Panc1 (cell line): ENCODE results near the gene CXXC1.

Experiments
- POLR2AphosphoS5 ChIP-seq: IDR thresholded peaks from 2 replicates; pipeline ENCODE4 v1.6.1; 2012; ENCODE audit warnings: mild to moderate bottlenecking, low read depth, low read length, moderate library complexity
- TCF7L2 ChIP-seq: IDR thresholded peaks from 2 replicates; pipeline ENCODE4 v1.6.1; 2011; ENCODE audit warnings: mild to moderate bottlenecking, low read depth, low read length, inconsistent platforms
- TF ChIP-seq, protein P1 (sequence below): fragments of 450-650 bp; IDR thresholded peaks from 2 replicates; pipeline ENCODE4 v1.5.1; 2017; ENCODE audit warnings: mild to moderate bottlenecking

DNA sequence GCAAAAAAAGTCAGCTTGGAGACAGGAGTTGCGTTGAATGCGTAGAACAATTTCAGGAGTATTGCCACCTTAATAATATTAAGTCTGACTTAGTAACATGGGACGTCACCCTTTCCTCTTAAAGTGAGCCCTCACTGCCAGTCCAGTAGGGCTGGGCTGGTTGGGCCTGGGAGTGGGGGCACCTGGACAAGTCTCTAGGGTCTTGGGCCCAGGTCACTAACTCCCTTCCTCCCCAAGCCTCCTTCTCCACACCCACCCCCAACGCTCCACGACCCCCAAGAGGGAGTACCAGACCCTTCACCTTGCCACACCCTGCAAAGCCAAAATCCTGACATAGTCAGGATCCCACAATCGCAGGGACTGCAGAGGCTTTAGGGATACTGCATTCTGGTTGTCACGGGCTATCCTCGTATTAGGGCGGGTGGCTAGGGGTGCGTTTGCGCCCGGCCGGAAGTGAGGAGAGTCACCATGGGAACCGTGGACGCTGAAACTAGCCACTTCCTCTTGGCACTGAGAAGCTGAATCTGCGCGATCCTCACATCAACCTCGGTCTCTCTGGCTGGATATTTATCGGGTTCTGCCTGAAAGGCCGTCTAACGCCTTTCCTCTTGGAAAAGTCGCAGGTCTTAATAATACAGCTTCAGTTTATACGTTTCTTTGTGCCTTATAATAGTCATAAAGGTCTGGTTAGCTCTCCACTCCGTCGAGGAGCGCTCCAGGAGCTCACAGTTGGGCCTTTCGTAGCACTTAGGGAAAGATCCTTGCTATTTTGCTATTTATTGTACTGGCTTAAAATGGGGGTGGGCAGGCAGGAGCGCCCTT, 10.3 kb upstream of the CXXC1 start:
- TF ChIP-seq POLR2AphosphoS5 (no peak), TCF7L2 (no peak)
- TF ChIP-seq, protein P1, sequence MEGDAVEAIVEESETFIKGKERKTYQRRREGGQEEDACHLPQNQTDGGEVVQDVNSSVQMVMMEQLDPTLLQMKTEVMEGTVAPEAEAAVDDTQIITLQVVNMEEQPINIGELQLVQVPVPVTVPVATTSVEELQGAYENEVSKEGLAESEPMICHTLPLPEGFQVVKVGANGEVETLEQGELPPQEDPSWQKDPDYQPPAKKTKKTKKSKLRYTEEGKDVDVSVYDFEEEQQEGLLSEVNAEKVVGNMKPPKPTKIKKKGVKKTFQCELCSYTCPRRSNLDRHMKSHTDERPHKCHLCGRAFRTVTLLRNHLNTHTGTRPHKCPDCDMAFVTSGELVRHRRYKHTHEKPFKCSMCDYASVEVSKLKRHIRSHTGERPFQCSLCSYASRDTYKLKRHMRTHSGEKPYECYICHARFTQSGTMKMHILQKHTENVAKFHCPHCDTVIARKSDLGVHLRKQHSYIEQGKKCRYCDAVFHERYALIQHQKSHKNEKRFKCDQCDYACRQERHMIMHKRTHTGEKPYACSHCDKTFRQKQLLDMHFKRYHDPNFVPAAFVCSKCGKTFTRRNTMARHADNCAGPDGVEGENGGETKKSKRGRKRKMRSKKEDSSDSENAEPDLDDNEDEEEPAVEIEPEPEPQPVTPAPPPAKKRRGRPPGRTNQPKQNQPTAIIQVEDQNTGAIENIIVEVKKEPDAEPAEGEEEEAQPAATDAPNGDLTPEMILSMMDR: no peak
